Endodermal cell (in vitro differentiated cells): ENCODE results near the gene FAM89B. TPM values are rescaled to one million over a fixed set of nuclear protein-coding genes. Genes with fewer than 3 reads are reported as not detected.

Experiments
- DNase-seq: peaks from one replicate; pipeline ENCODE4 v3.0.0-alpha.2; 2017
- H3K27ac ChIP-seq: 2 replicates; pipeline ENCODE4 v1.5.1; 2013; ENCODE audit warnings: mild to moderate bottlenecking, low read depth, low read length, moderate library complexity
- H3K27me3 ChIP-seq: 2 replicates; pipeline ENCODE4 v1.6.1; 2013; ENCODE audit warnings: mild to moderate bottlenecking, low read length, moderate library complexity; ENCODE audit not compliant: insufficient read depth, control insufficient read depth, poor library complexity, severe bottlenecking
- H3K36me3 ChIP-seq: 2 replicates; pipeline ENCODE4 v1.7.0; 2013; ENCODE audit warnings: mild to moderate bottlenecking, low read length, moderate library complexity; ENCODE audit not compliant: control insufficient read depth, insufficient read depth
- H3K4me1 ChIP-seq: one replicate; pipeline ENCODE4 v1.7.0; 2013; ENCODE audit warnings: low read length; ENCODE audit not compliant: control insufficient read depth, insufficient read depth
- H3K4me3 ChIP-seq: 2 replicates; pipeline ENCODE4 v1.5.1; 2013; ENCODE audit warnings: mild to moderate bottlenecking, low read length, moderate library complexity
- H3K9ac ChIP-seq: 2 replicates; pipeline ENCODE4 v1.6.1; 2013; ENCODE audit warnings: mild to moderate bottlenecking, low read length, moderate library complexity; ENCODE audit not compliant: poor library complexity, severe bottlenecking; ENCODE audit errors: extremely low read depth
- H3K9me3 ChIP-seq: 2 replicates; pipeline ENCODE4 v1.6.1; 2013; ENCODE audit warnings: mild to moderate bottlenecking, low read length, moderate library complexity; ENCODE audit not compliant: control insufficient read depth
- H3K27ac Mint-ChIP-seq: 2 replicates; pipeline ENCODE4 v1.8.0; 2020; ENCODE audit warnings: mixed read lengths
- H3K27me3 Mint-ChIP-seq: 2 replicates; pipeline ENCODE4 v1.8.0; 2021; ENCODE audit warnings: mild to moderate bottlenecking, mixed read lengths; ENCODE audit not compliant: insufficient read depth
- H3K36me3 Mint-ChIP-seq: 2 replicates; pipeline ENCODE4 v1.8.0; 2020; ENCODE audit warnings: low read depth, mixed read lengths
- H3K4me1 Mint-ChIP-seq: 2 replicates; pipeline ENCODE4 v1.8.0; 2020; ENCODE audit warnings: mixed read lengths
- H3K4me3 Mint-ChIP-seq: 2 replicates; pipeline ENCODE4 v1.8.0; 2020; ENCODE audit warnings: mild to moderate bottlenecking, moderate library complexity, mixed read lengths
- H3K9me3 Mint-ChIP-seq: 2 replicates; pipeline ENCODE4 v1.8.0; 2020; ENCODE audit warnings: mild to moderate bottlenecking, mixed read lengths
- CTCF ChIP-seq: fragments of 200-600 bp; sonication (generic); conservative IDR thresholded peaks from 2 replicates; pipeline ENCODE4 v1.5.0; 2021; ENCODE audit warnings: antibody characterized with exemption, mild to moderate bottlenecking
- WGBS, 2 experiments: methylation state at CpG; one replicate each; pipeline versions ENCODE4 v1.1.5 to v1.1.7; 2013; ENCODE audit warnings: missing lambda C conversion rate in 2 of 2, mixed read lengths in 1 of 2; ENCODE audit not compliant: insufficient coverage in 1 of 2, insufficient read length in 1 of 2; 5-methylcytosine and 5-hydroxymethylcytosine counted together
- total RNA-seq, 2 donors: library from RNA; stranded (reverse); fragmentation: NEBNext Ultra II Directional in 1 of 2; extraction: Animal tissue kit (Norgen Biotek cat#: 25700) in 1 of 2; gene quantifications; 2 replicates in 1 of 2; 3 replicates in 1 of 2; pipeline ENCODE4 v1.2.1, GENCODE V29; 2021

The FAM89B gene
- total RNA-seq, 2 donors from 2014 or later = 23.3 to 24.9 TPM

GRCh38 chr11:65548395-65548794, 23.9 kb upstream of the FAM89B start:
- Histone ChIP-seq H3K9me3 (no peaks in the 10 kb centered on the region), H3K27me3 (peaks cover 55% of the 10 kb centered on the region), H3K4me3 (no peak overlapping the region), H3K4me1 (no peaks in the 10 kb centered on the region), H3K9ac (no peak overlapping the region), H3K36me3 (no peaks in the 10 kb centered on the region), H3K27ac (no peak overlapping the region)
- 89 to 95% methylated on average over 3 of the region's 3 CpGs for WGBS, 2 experiments
- Mint-ChIP-seq H3K27me3 (peaks cover 85% of the 10 kb centered on the region), H3K9me3 (no peaks in the 10 kb centered on the region), H3K4me1 (peaks cover 22% of the 10 kb centered on the region), H3K36me3 (no peaks in the 10 kb centered on the region), H3K27ac (no peak overlapping the region), H3K4me3 (no peak overlapping the region)
- TF ChIP-seq CTCF = no peak
- no peak for DNase-seq

GRCh38 chr11:65549096-65549495, 23.2 kb upstream of the FAM89B start:
- no peak for TF ChIP-seq CTCF
- H3K9me3 ChIP-seq = no peaks in the 10 kb centered on the region
- H3K36me3 ChIP-seq = no peaks in the 10 kb centered on the region
- WGBS, 2 experiments = 91% methylated on average over 3 of the region's 3 CpGs; no CpG with 5 or more reads in 1 of the 2 experiments
- peaks cover 82% of the 10 kb centered on the region for H3K27me3 Mint-ChIP-seq
- H3K4me1 Mint-ChIP-seq = peaks cover 22% of the 10 kb centered on the region
- H3K9ac ChIP-seq = no peak overlapping the region
- no peak for DNase-seq
- H3K27ac ChIP-seq = no peak overlapping the region
- H3K27me3 ChIP-seq = peaks cover 50% of the 10 kb centered on the region
- H3K4me3 ChIP-seq = no peak overlapping the region
- no peaks in the 10 kb centered on the region for H3K36me3 Mint-ChIP-seq
- H3K27ac Mint-ChIP-seq = no peak overlapping the region
- H3K4me3 Mint-ChIP-seq = no peak overlapping the region
- H3K4me1 ChIP-seq = peaks cover 3% of the 10 kb centered on the region
- no peaks in the 10 kb centered on the region for H3K9me3 Mint-ChIP-seq

- Histone ChIP-seq H3K9ac (no peak overlapping the region), H3K27me3 (peaks cover 40% of the 10 kb centered on the region), H3K9me3 (no peaks in the 10 kb centered on the region), H3K4me1 (peaks cover 3% of the 10 kb centered on the region), H3K4me3 (no peak overlapping the region), H3K36me3 (no peaks in the 10 kb centered on the region), H3K27ac (no peak overlapping the region)
- Mint-ChIP-seq H3K9me3 (no peaks in the 10 kb centered on the region), H3K36me3 (no peaks in the 10 kb centered on the region), H3K4me1 (peaks cover 19% of the 10 kb centered on the region), H3K27ac (no peak overlapping the region), H3K27me3 (peaks cover 82% of the 10 kb centered on the region), H3K4me3 (peak overlapping the region; percentile 37)
- DNase-seq = peak; percentile 92
- TF ChIP-seq CTCF = peak; percentile 80
- WGBS, 2 experiments = 68 to 70% methylated on average over 16 to 17 of the region's 17 CpGs
Measured at GRCh38 chr11:65551572-65552387, 20.6 kb upstream of the FAM89B start.
